DOHH2 (cell line): ENCODE data around the gene DAGLA.

Experiments used
- EZH2phosphoT487 ChIP-seq: fragments of 200-600 bp; sonication (generic); IDR thresholded peaks from 2 replicates; pipeline ENCODE4 v1.6.1; 2017; ENCODE audit warnings: borderline replicate concordance, mild to moderate bottlenecking, antibody characterized with exemption, low read length, moderate library complexity, mixed read lengths
- TF ChIP-seq, protein P1 (sequence below): fragments of 200-600 bp; sonication (generic); IDR thresholded peaks from one replicate; pipeline ENCODE4 v1.5.1; 2014; ENCODE audit warnings: antibody characterized with exemption, mild to moderate bottlenecking, low read depth, low read length; ENCODE audit not compliant: poor library complexity, severe bottlenecking

DNA sequence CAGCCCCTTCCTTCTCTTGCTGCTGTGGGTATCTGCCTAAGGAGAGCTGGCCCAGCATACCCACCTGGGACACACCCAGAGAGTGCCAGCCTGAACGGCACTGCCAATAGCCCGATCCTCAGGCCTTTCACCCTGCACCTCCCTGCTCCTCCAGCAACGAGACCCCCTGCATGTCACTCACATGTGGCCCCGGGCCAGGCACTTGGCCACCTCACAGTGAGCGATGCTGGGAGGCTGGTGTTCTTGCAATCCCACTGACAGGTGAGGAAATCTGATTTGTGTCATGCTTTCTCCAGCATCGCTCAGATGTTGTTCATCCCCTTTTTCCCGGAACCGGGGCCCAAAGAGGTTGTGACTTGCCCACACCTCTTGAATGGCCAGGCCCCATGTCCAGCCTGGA lies 20.5 kb downstream of the DAGLA start:
- TF ChIP-seq, protein P1, sequence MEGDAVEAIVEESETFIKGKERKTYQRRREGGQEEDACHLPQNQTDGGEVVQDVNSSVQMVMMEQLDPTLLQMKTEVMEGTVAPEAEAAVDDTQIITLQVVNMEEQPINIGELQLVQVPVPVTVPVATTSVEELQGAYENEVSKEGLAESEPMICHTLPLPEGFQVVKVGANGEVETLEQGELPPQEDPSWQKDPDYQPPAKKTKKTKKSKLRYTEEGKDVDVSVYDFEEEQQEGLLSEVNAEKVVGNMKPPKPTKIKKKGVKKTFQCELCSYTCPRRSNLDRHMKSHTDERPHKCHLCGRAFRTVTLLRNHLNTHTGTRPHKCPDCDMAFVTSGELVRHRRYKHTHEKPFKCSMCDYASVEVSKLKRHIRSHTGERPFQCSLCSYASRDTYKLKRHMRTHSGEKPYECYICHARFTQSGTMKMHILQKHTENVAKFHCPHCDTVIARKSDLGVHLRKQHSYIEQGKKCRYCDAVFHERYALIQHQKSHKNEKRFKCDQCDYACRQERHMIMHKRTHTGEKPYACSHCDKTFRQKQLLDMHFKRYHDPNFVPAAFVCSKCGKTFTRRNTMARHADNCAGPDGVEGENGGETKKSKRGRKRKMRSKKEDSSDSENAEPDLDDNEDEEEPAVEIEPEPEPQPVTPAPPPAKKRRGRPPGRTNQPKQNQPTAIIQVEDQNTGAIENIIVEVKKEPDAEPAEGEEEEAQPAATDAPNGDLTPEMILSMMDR: no peak
- TF ChIP-seq EZH2phosphoT487: no peak
